Panc1 (cell line): Measurements from ENCODE around the gene THPO. TPM values are rescaled to one million over a fixed set of nuclear protein-coding genes. Genes with fewer than 3 reads are reported as not detected.

Experiments used
- ATAC-seq: fragments of 200-7000 bp; cut with Tn5 transposase; 2 replicates; pipeline ENCODE4 v1.9.1; 2020; ENCODE audit warnings: mild to moderate bottlenecking, moderate library complexity
- BruUV-seq: library from RNA; stranded (reverse); fragments of 400-500 nt; replicated peaks from 2 replicates; lab custom pipeline; 2021; lab: Mats Ljungman, UMichigan
- CTCF ChIA-PET: fragments of 300-600 bp; sonication (Branson Sonifier 250); formaldehyde crosslinking; loops from one replicate; lab custom pipeline; 2022; ENCODE audit warnings: antibody characterized with exemption; lab: Charles Lee
- POLR2A ChIA-PET: fragments of 300-600 bp; sonication (Branson Sonifier 250); formaldehyde crosslinking; loops from one replicate; lab custom pipeline; 2022; ENCODE audit warnings: antibody characterized with exemption; lab: Charles Lee
- DNase-seq: peaks from one replicate; pipeline ENCODE4 v3.0.0-alpha.2; 2010; ENCODE audit warnings: low read depth, low spot score
- H3K27ac ChIP-seq: 2 replicates; pipeline ENCODE4 v1.5.1; 2011; ENCODE audit warnings: mild to moderate bottlenecking, low read length, inconsistent platforms
- H3K27me3 ChIP-seq: fragments of 200-500 bp; sonication (Bioruptor generic); 2 replicates; pipeline ENCODE4 v1.6.0; 2014; ENCODE audit warnings: low read length, inconsistent platforms; ENCODE audit not compliant: control insufficient read depth, insufficient read depth
- H3K36me3 ChIP-seq: fragments of 200-500 bp; sonication (Bioruptor generic); 2 replicates; pipeline ENCODE4 v1.5.1; 2014; ENCODE audit warnings: inconsistent platforms, mild to moderate bottlenecking, low read length, moderate library complexity; ENCODE audit not compliant: control insufficient read depth, insufficient read depth
- H3K4me1 ChIP-seq: 2 replicates; pipeline ENCODE4 v1.5.1; 2011; ENCODE audit warnings: inconsistent platforms, mild to moderate bottlenecking, low read length, moderate library complexity; ENCODE audit not compliant: control insufficient read depth, insufficient read depth
- H3K4me3 ChIP-seq, 2 experiments: 2 replicates each; pipeline ENCODE4 v1.5.1; 2011 to 2012; ENCODE audit warnings: low read depth in 2 of 2, low read length in 2 of 2, mild to moderate bottlenecking in 2 of 2, inconsistent platforms in 1 of 2, moderate library complexity in 1 of 2
- H3K9me3 ChIP-seq: fragments of 200-500 bp; sonication (Bioruptor generic); 2 replicates; pipeline ENCODE4 v1.5.1; 2014; ENCODE audit warnings: low read depth, mild to moderate bottlenecking, inconsistent platforms, low read length, moderate library complexity; ENCODE audit not compliant: control insufficient read depth, insufficient read depth
- POLR2AphosphoS5 ChIP-seq: IDR thresholded peaks from 2 replicates; pipeline ENCODE4 v1.6.1; 2012; ENCODE audit warnings: mild to moderate bottlenecking, low read depth, low read length, moderate library complexity
- REST ChIP-seq, 2 experiments: IDR thresholded peaks; 2 replicates each; pipeline ENCODE4 v1.6.1; 2011 to 2012; ENCODE audit warnings: low read depth in 2 of 2, control low read depth in 1 of 2, low read length in 1 of 2, mild to moderate bottlenecking in 1 of 2, moderate library complexity in 1 of 2; ENCODE audit not compliant: insufficient read depth in 1 of 2
- SIN3A ChIP-seq: IDR thresholded peaks from 2 replicates; pipeline ENCODE4 v1.6.1; 2012; ENCODE audit warnings: low read depth, mild to moderate bottlenecking, low read length, moderate library complexity, borderline replicate concordance; ENCODE audit not compliant: insufficient read depth
- TCF7L2 ChIP-seq: IDR thresholded peaks from 2 replicates; pipeline ENCODE4 v1.6.1; 2011; ENCODE audit warnings: mild to moderate bottlenecking, low read depth, low read length, inconsistent platforms
- in situ Hi-C: cut with HindIII; loops from 2 replicates; pipeline ENCODE4 v1.10.0; 2016; ENCODE audit warnings: low sequenced_read_pairs, low pct_unique_long_range_greater_than_20kb
- intact Hi-C: fragments of 100-400 bp; cut with micrococcal nuclease; formaldehyde crosslinking; loops from one replicate; pipeline ENCODE4 v1.10.0; 2022; ENCODE audit not compliant: unreplicated experiment
- total RNA-seq: library from RNA; stranded (reverse); gene quantifications from one replicate; pipeline ENCODE4 v1.2.1, GENCODE V29; 2021; ENCODE audit not compliant: unreplicated experiment
- TF ChIP-seq, protein P1 (sequence below): fragments of 450-650 bp; IDR thresholded peaks from 2 replicates; pipeline ENCODE4 v1.5.1; 2017; ENCODE audit warnings: mild to moderate bottlenecking

The THPO gene
- total RNA-seq, 1 experiment from 2014 or later, result not detected

DNA sequence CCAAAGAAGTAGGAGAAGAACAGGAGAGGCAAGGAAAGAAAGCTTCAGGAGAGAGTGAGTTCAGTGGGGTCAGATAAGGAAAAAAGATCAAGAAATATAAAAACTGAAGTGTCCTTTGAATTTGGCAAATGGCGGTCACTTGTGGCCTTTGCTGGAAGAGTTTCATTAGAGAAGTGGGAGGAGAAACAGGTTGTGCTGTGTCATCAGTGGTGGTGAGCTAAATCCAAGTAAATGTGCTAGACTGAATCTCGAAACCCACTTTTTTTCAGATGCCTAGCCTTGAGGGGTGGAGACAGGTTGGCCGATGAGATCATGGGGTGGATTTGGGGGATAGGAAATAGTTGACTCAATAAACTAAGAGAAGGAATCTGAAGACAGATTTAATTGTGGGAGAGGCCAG lies 45.6 kb upstream of the THPO start:
- Histone ChIP-seq H3K4me1 (no peaks in the 10 kb centered on the region), H3K9me3 (peaks cover 4% of the 10 kb centered on the region; the same call in 1 of the 2 replicates), H3K27ac (no peak overlapping the region), H3K36me3 (no peaks in the 10 kb centered on the region), H3K27me3 (no peaks in the 10 kb centered on the region), H3K4me3 (no peak overlapping the region)
- ChIA-PET POLR2A (no interaction called here), CTCF (interaction anchor here (0.6 kb wide), 1 partner anchor 213 kb away, joined by 3 read pairs; no protein-coding TSS in a partner anchor)
- BruUV-seq, result no TSS peak
- TF ChIP-seq REST (IDR thresholded peaks at IDR 0.05; ENCODE audit: insufficient read depth in 1 of 2, low read depth in 2 of 2, low read length in 1 of 2) (no peak), TCF7L2 (no peak), POLR2AphosphoS5 (no peak), SIN3A (no peak)
- TF ChIP-seq, protein P1, sequence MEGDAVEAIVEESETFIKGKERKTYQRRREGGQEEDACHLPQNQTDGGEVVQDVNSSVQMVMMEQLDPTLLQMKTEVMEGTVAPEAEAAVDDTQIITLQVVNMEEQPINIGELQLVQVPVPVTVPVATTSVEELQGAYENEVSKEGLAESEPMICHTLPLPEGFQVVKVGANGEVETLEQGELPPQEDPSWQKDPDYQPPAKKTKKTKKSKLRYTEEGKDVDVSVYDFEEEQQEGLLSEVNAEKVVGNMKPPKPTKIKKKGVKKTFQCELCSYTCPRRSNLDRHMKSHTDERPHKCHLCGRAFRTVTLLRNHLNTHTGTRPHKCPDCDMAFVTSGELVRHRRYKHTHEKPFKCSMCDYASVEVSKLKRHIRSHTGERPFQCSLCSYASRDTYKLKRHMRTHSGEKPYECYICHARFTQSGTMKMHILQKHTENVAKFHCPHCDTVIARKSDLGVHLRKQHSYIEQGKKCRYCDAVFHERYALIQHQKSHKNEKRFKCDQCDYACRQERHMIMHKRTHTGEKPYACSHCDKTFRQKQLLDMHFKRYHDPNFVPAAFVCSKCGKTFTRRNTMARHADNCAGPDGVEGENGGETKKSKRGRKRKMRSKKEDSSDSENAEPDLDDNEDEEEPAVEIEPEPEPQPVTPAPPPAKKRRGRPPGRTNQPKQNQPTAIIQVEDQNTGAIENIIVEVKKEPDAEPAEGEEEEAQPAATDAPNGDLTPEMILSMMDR, result no peak
- DNase-seq, result no peak
- in situ Hi-C loops, result no loop called here
- intact Hi-C loops, result no loop called here
- ATAC-seq, result no peak

- H3K27ac ChIP-seq, result no peak overlapping the region
- DNase-seq, result no peak
- BruUV-seq, result no TSS peak
- no peaks in the 10 kb centered on the region for H3K4me1 ChIP-seq
- no peaks in the 10 kb centered on the region for H3K27me3 ChIP-seq
- POLR2A ChIA-PET, result no interaction called here
- intact Hi-C loops, result loop anchor here (2.0 kb wide), 1 partner anchor 50 kb away; no protein-coding TSS in a partner anchor
- in situ Hi-C loops, result no loop called here
- H3K36me3 ChIP-seq, result no peaks in the 10 kb centered on the region
- no peak overlapping the region for H3K4me3 ChIP-seq
- CTCF ChIA-PET, result interaction anchor here (1.3 kb wide), 2 partner anchors 54 to 94 kb away, joined by 3 read pairs; no protein-coding TSS in a partner anchor
- TF ChIP-seq TCF7L2, result no peak
- no peak for TF ChIP-seq SIN3A
- TF ChIP-seq REST (IDR thresholded peaks at IDR 0.05; ENCODE audit: insufficient read depth in 1 of 2, low read depth in 2 of 2, low read length in 1 of 2), result no peak
- TF ChIP-seq, protein P1, result no peak
- no peak for TF ChIP-seq POLR2AphosphoS5
- peaks cover 4% of the 10 kb centered on the region; the same call in 1 of the 2 replicates for H3K9me3 ChIP-seq
- ATAC-seq, result no peak
These were observed 41.2 kb upstream of the THPO start for GRCh38 chr3:184419171-184419570.
